ENCODE measurements around the gene CCSER1. TPM values are rescaled to one million over a fixed set of nuclear protein-coding genes. Genes with fewer than 3 reads are reported as not detected.
"Not testable (repeated sequence)": the region's sequence is repeated elsewhere in the genome, so short reads cannot be mapped to it uniquely, and the experiment has no call there.

The CCSER1 gene
- total and polyA plus RNA-seq, 7 donors: 0.06 to 2.5 (median 0.30) TPM

DNA sequence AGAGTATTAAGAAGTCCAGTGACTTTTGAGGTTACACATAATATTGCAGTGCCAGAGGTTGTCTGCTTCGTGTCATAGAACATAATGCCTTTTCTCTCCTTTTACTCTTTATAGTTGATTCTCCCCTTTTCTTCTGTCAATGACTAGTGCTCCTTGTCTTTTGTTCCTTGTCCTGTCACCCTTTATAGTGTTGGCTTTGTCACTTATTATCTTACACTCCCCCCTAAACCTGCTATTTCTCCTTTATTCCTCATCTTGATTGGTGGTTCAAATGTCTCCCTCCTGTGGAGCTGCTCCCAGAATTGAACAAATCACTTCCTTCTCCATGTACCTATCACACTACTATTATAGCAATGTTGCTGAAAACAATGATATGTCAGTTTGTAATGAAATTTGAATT lies 1320.0 kb downstream of the CCSER1 start:
- no peak for TF ChIP-seq CTCF (IDR thresholded peaks at IDR 0.05)
- DNase-seq: no peak
- no peak for ATAC-seq
- Histone ChIP-seq H3K27me3 (ENCODE audit: insufficient read depth in 3 of 3, low read length in 2 of 3) (no peaks in the 10 kb centered on the region), H3K27ac (no peak overlapping the region), H3K4me3 (no peak overlapping the region), H3K4me1 (no peaks in the 10 kb centered on the region), H3K36me3 (ENCODE audit: insufficient read depth in 1 of 2, low read depth in 1 of 2) (no peaks in the 10 kb centered on the region), H3K9me3 (peaks cover 4% of the 10 kb centered on the region)
- intact Hi-C loops (cut with DNase I): no loop called here
- 58 to 78% (median 59%) methylated on average over 1 of the region's 1 CpG for WGBS, 3 donors

DNA sequence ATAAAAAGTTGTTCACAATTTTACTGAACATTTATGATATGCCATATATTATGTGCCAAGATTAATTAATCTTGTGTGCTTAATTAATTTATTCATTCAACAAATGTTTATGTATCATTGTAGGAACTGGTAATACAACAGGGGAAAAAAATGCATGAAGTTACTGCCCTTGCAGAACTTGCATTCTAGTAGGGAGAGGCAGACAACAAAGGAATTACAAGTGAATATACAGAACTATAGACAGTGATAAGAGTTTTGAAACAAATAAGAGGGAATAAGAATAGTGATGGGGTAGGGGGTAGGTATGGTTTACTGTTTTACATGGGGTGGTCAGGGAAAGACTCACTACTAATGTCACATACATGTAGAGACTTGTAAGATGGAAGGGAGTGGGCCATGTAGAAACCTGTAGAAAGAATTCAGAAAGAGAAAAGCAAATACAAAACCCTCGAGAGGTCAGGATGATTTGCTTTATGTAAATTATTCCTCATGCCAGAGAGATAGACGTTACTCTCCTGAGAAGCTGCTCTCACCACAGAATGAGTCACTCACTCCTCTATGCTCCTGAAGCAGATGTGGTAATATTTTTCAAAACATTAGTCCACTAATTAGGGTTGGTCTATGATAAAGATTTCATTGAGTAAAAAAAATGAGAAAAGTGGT lies 1321.6 kb downstream of the CCSER1 start:
- DNase-seq: no peak
- intact Hi-C loops (cut with DNase I): no loop called here
- Histone ChIP-seq H3K36me3 (ENCODE audit: insufficient read depth in 1 of 2, low read depth in 1 of 2) (no peaks in the 10 kb centered on the region), H3K27me3 (ENCODE audit: insufficient read depth in 3 of 3, low read length in 2 of 3) (no peaks in the 10 kb centered on the region), H3K4me1 (no peaks in the 10 kb centered on the region), H3K9me3 (peaks cover 4% of the 10 kb centered on the region), H3K4me3 (no peak overlapping the region), H3K27ac (no peak overlapping the region)
- no peak for ATAC-seq
- 47 to 59% (median 50%) methylated on average over 2 of the region's 2 CpGs for WGBS, 3 donors
- TF ChIP-seq CTCF (IDR thresholded peaks at IDR 0.05): no peak

GRCh38 chr4:91454111-91454510 lies 1326.9 kb downstream of the CCSER1 start:
- no peaks in the 10 kb centered on the region for H3K4me1 ChIP-seq
- WGBS, 3 donors: 44 to 63% (median 58%) methylated on average over 4 of the region's 4 CpGs

GRCh38 chr4:91462566-91462965 lies 1335.4 kb downstream of the CCSER1 start:
- H3K27me3 ChIP-seq (ENCODE audit: insufficient read depth in 3 of 3, low read length in 2 of 3); H3K9me3 ChIP-seq; H3K27ac ChIP-seq; H3K36me3 ChIP-seq (ENCODE audit: insufficient read depth in 1 of 2, low read depth in 1 of 2); H3K4me3 ChIP-seq; ATAC-seq; H3K4me1 ChIP-seq; intact Hi-C loops (cut with DNase I): not testable (repeated sequence)
- 80 to 94% (median 91%) methylated on average over 9 of the region's 9 CpGs for WGBS, 3 donors
- DNase-seq: peak in 1 of 2 donors; percentile 28

More at GRCh38 chr4:91454111-91454510, 1326.9 kb downstream of the CCSER1 start:
- intact Hi-C loops (cut with DNase I): no loop called here
- no peaks in the 10 kb centered on the region for H3K27me3 ChIP-seq (ENCODE audit: insufficient read depth in 3 of 3, low read length in 2 of 3)
- H3K36me3 ChIP-seq (ENCODE audit: insufficient read depth in 1 of 2, low read depth in 1 of 2): no peaks in the 10 kb centered on the region
- H3K27ac ChIP-seq: no peak overlapping the region
- no peak for TF ChIP-seq CTCF (IDR thresholded peaks at IDR 0.05)
- H3K9me3 ChIP-seq: peaks cover 5% of the 10 kb centered on the region
- no peak overlapping the region for H3K4me3 ChIP-seq
- DNase-seq: no peak
- no peak for ATAC-seq

DNA sequence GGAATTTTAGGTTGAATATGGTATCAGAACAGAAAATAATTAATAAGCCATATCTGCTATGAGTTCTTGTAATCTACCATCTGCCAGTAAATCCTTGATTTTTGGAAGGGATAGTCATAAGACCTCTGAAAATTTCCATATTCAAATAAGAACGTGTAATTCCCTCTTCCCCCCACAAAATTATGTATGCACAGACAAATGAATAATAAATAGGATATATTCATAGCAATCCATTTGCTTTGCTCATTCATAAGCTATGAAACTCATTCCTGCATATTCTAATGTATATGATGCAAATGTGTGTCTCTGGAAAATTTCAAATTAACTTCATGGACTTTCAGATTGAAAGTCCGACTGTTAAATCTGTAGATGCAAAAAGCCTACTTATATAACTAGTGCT lies 1343.5 kb downstream of the CCSER1 start:
- TF ChIP-seq CTCF (IDR thresholded peaks at IDR 0.05): no peak
- Histone ChIP-seq H3K4me1 (no peaks in the 10 kb centered on the region), H3K4me3 (no peak overlapping the region), H3K9me3 (no peaks in the 10 kb centered on the region), H3K27me3 (ENCODE audit: insufficient read depth in 3 of 3, low read length in 2 of 3) (no peaks in the 10 kb centered on the region), H3K27ac (no peak overlapping the region), H3K36me3 (ENCODE audit: insufficient read depth in 1 of 2, low read depth in 1 of 2) (no peaks in the 10 kb centered on the region)
- ATAC-seq (no peak), DNase-seq (no peak)
- intact Hi-C loops (cut with DNase I): no loop called here
- 77 to 80% (median 78%) methylated on average over 2 of the region's 2 CpGs for WGBS, 3 donors
